Stomach (tissue), 4 donors: ENCODE results near the gene COL7A1.

Source experiments
- EP300 ChIP-seq: sonication (generic); formaldehyde crosslinking; IDR thresholded peaks from one replicate; pipeline ENCODE4 v1.6.1; 2017; ENCODE audit warnings: antibody characterized with exemption
- POLR2A ChIP-seq, 4 donors: fragments of 450-650 bp; IDR thresholded peaks; one replicate each; pipeline ENCODE4 v1.6.1; 2016; ENCODE audit warnings: antibody characterized with exemption in 4 of 4, control low read depth in 2 of 4, mild to moderate bottlenecking in 1 of 4, moderate library complexity in 1 of 4
- TF ChIP-seq, protein P1 (sequence below), 7 experiments: fragments of 450-650 bp in 4 of 7; fragments of 200-600 bp in 3 of 7; sonication (generic) in 3 of 7; IDR thresholded peaks; one replicate each; pipeline ENCODE4 v1.5.1; 2016 to 2019; ENCODE audit warnings: antibody characterized with exemption in 7 of 7, control low read depth in 2 of 7, mild to moderate bottlenecking in 1 of 7

DNA sequence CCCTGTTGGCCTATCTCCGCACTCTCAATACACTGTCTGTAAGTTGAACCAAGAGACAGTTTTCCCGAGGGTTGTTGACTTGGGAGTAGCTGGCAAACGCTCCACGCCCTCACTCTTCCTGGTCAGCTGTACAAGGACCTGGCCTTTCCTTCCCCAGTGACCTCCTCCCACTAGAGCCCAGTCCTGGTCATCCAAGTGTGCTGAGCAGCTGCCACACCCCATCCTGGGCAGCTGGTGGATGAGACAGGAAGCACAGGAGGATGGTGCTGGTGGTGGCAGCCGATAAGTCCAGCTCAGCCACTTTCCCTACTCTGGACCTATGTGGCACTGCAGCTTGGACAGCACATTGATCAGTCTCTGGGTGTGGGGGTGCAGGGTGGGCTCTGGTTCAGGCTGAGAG lies 58.3 kb downstream of the COL7A1 start:
- TF ChIP-seq, protein P1, sequence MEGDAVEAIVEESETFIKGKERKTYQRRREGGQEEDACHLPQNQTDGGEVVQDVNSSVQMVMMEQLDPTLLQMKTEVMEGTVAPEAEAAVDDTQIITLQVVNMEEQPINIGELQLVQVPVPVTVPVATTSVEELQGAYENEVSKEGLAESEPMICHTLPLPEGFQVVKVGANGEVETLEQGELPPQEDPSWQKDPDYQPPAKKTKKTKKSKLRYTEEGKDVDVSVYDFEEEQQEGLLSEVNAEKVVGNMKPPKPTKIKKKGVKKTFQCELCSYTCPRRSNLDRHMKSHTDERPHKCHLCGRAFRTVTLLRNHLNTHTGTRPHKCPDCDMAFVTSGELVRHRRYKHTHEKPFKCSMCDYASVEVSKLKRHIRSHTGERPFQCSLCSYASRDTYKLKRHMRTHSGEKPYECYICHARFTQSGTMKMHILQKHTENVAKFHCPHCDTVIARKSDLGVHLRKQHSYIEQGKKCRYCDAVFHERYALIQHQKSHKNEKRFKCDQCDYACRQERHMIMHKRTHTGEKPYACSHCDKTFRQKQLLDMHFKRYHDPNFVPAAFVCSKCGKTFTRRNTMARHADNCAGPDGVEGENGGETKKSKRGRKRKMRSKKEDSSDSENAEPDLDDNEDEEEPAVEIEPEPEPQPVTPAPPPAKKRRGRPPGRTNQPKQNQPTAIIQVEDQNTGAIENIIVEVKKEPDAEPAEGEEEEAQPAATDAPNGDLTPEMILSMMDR (IDR thresholded peaks at IDR 0.05), result no peak
- TF ChIP-seq POLR2A (IDR thresholded peaks at IDR 0.05) (no peak), EP300 (no peak)
